Measurements from ENCODE around the gene PGAM4.
"Not testable (repeated sequence)": the region's sequence is repeated elsewhere in the genome, so short reads cannot be mapped to it uniquely, and the experiment has no call there.

The PGAM4 gene

DNA sequence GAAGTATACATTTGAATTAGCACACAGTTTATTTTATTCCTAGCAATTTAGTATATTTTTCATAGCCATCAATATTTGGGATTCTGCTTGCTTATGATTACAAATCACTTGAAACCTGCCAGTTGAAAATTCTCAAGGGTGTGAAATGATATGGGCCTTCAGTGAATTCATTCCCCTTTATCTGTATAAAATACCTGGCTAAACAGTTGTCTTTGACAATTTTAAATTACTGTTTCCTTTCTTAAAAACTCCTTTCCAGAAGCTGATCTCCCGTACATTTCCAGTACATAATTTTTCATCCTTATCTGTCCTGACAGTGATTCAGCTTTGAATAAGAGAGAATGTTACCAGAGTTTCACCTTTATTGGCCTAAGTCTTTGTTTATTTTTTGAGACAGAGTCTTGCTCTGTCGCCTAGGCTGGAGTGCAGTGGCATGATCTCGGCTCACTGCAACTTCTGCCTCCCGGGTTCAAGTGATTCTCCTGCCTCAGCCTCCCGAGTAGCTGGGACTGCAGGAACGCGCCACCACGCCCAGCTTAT, 45.0 kb downstream of the PGAM4 start:
- no peak for FAIRE-seq

DNA sequence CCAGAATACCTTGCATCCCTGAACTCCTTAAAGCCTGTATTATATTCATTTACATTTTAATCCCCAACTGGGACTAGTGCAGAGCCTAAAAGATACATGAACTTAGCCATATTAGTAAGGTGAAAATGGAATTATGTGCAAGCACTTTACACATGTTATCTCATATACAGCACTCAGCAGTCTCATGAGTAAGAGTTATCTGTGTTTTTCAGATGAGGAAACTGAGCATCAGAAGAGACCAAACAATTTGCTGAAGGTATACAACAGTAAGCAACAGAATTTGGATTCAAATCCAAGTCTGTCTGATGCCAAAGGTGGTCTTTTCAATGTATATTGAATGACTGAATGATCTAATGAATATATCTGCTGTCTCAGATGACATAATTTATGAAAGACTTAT, 46.7 kb downstream of the PGAM4 start:
- FAIRE-seq, result no peak

DNA sequence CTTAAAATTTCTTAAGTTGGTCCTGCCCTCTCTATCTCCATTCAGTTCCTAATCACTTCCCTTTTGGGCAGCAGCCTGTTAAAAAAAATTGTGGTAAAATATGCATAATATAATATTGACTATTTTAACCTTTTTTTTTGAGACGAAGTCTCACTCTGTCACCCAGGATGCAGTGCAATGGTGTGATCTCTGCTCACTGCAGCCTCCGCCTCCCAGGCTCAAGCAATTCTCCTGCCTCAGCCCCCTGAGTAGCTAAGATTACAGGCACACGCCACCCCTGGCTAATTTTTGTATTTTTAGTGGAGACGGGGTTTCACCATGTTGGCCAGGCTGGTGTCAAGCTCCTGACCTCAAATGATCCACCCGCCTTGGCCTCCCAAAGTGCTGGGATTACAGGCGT, 50.1 kb downstream of the PGAM4 start:
- not testable (repeated sequence) for FAIRE-seq

DNA sequence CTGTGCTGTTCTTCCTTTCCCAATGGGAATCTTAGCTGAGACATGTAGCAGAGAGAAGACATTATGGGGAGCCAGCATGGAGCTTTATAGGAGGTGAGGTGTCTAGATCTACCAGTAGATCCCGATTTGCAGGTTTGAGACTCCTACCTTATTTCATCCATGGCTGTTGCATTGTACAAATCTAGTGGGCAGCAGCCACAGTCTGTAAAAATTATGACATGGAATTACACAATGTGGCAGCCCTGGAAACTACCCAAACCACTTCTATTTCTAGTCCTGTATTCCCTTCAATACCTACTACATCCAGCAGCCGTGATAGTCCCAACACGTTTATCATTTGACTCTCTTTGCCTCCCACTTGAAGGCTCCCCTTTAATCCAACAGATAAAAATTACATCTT, 50.9 kb downstream of the PGAM4 start:
- FAIRE-seq, result no peak

Data from islet of Langerhans (tissue), 1 donor.